Measurements from ENCODE around the gene UBTD2. TPM values are rescaled to one million over a fixed set of nuclear protein-coding genes. Genes with fewer than 3 reads are reported as not detected.

The UBTD2 gene
- total RNA-seq, 2 experiments from 2014 or later, result 7.7 TPM

- POLR2A ChIA-PET, result interaction anchor here (2.3 kb wide), 1 partner anchor 10 kb away, joined by 18 read pairs; no protein-coding TSS in a partner anchor
Measured at GRCh38 chr5:172183881-172184280, 99.7 kb downstream of the UBTD2 start.

DNA sequence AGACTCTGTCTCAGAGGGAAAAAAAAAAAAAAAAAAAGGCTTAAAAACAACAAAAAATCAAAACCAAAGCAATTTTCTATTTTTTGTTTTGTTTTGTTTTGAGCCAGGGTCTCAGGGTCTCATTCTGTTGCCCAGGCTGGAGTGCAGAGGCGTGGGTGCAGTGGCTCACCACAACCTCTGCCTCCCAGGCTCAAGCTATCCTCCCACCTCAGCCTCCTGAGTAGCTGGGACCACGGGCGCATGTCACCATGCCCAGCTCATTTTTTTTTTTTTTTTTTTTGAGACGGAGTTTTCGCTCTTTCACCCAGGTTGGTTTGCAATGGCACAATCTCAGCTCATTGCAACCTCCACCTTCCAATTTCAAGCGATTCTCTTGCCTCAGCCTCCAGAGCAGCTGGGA is 101.3 kb downstream of the UBTD2 start:
- CTCF ChIA-PET, result interaction anchor here (0.6 to 2.9 kb wide), 6 partner anchors 8 to 183 kb away, joined by 3 to 20 read pairs (median 4); no protein-coding TSS in a partner anchor

More at GRCh38 chr5:172183881-172184280, 99.7 kb downstream of the UBTD2 start:
- CTCF ChIA-PET, result interaction anchor here (0.6 to 2.9 kb wide), 6 partner anchors 9 to 99 kb away, joined by 3 to 20 read pairs (median 3); no protein-coding TSS in a partner anchor

DNA sequence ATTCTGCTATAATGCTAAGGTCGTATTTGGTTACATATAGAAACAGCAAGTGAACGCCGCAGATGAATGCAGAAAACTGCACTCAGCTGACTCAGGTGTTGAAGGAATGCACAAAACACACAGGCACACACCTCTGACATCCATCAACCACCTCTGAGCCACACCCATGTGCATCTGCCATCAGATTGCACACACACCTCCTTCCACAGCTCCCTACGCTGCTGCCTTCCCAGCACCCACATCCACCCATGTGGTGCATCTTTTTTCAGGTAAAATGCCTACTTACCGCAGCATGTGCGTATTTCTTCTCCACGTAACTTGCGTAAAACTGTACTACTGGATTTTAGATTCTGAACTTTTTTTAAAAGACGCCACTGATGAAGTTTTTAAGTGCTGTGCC is 102.6 kb downstream of the UBTD2 start:
- CTCF ChIA-PET, result interaction anchor here (1.6 kb wide), 1 partner anchor 75 kb away, joined by 5 read pairs; no protein-coding TSS in a partner anchor
- POLR2A ChIA-PET, result interaction anchor here (0.6 kb wide), 1 partner anchor 1962 kb away, joined by 3 read pairs; no protein-coding TSS in a partner anchor

More for the DNA sequence above, 101.3 kb downstream of the UBTD2 start:
- POLR2A ChIA-PET, result no interaction called here

GRCh38 chr5:172178991-172179989 is 104.3 kb downstream of the UBTD2 start:
- ChIA-PET POLR2A (interaction anchor here (0.9 to 1.5 kb wide), 4 partner anchors 8 to 173 kb away, joined by 3 to 6 read pairs (median 5); no protein-coding TSS in a partner anchor), CTCF (interaction anchor here (0.8 to 2.6 kb wide), 7 partner anchors 8 to 73 kb away, joined by 3 to 18 read pairs (median 4); partner anchors contain the start of gene STK10)

DNA sequence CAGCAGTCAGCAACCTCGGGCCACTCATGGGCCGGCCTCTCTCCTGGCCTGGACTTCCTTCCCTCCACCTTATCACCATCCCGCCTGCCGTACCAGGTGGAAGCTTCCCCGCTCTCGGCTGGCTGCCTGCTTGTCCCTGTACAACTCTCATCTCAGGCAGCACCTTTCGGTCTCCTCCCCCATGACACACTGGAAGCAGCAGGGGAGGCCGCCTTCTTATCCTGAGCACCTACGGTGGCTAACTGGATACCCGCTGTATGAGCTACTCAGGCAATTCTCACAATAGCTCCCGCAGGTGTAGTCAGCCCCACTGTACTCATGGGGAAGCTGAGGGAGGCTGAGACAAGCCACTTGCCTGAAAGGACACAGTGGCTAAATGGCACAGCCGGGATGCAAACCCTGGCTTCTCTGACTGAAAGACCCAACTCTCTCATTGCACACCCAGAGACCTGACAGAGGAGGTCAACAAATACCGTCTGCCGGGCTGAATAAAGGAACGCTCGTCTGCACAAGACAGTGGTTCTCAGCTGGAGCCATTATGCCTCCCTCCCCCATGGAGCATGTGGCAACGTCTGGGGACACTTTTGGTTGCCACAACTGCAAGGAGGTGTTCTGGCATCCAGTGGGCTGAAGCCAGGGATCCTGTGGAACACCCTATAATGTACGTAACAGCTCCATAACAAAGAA is 105.1 kb downstream of the UBTD2 start:
- ChIA-PET POLR2A (interaction anchor here (0.9 to 1.5 kb wide), 3 partner anchors 9 to 173 kb away, joined by 3 to 6 read pairs (median 4); no protein-coding TSS in a partner anchor), CTCF (interaction anchor here (0.8 to 2.6 kb wide), 5 partner anchors 9 to 72 kb away, joined by 3 to 18 read pairs (median 4); partner anchors contain the start of gene STK10)

GRCh38 chr5:172177176-172177575 is 106.4 kb downstream of the UBTD2 start:
- CTCF ChIA-PET, result interaction anchor here (0.6 to 4.9 kb wide), 3 partner anchors 7 to 103 kb away, joined by 3 to 53 read pairs (median 20); partner anchors contain the start of gene STK10
- POLR2A ChIA-PET, result interaction anchor here (0.7 to 5.1 kb wide), 3 partner anchors 10 to 173 kb away, joined by 5 to 50 read pairs (median 31); partner anchors contain the start of gene STK10

- ChIA-PET POLR2A (interaction anchor here (1.2 to 5.1 kb wide), 8 partner anchors 8 to 787 kb away, joined by 3 to 50 read pairs (median 9); partner anchors contain the start of genes FBXW11, NPM1 and STK10), CTCF (interaction anchor here (1.2 to 4.9 kb wide), 8 partner anchors 9 to 108 kb away, joined by 4 to 53 read pairs (median 6); partner anchors contain the start of gene STK10)
Measured at GRCh38 chr5:172175263-172175719, 108.3 kb downstream of the UBTD2 start.

DNA sequence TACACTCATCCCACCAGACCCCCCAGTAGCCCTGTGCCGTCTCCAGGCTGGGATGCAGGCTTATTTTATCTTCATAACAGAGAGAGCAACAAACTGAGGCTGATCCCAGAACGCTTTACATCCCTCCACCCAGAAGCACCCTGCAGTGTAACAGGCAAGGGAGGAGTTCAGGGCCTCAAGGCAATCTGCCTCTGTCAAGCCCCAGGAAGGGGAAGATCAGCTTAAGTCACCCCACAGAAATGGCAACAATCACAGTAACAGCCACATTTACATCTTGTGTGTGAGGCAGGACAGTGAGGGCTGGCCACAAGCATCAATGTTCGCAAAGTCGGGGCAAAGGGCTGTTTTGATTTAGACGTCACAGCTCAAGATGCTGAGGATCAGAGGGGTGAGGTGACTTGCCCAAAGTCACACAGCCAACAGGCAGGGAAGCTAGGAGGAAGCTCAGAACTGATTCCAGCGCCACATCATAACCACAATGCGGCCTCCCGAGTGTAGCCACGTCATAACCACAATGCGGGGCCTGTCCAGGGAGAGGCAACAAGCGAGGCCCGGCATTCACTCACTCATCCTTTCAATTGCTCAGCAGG is 109.9 kb downstream of the UBTD2 start:
- ChIA-PET CTCF (interaction anchor here (0.9 to 4.9 kb wide), 8 partner anchors 10 to 109 kb away, joined by 3 to 53 read pairs (median 6); partner anchors contain the start of gene STK10), POLR2A (interaction anchor here (0.9 to 5.1 kb wide), 8 partner anchors 10 to 62 kb away, joined by 3 to 50 read pairs (median 6); partner anchors contain the start of gene STK10)

DNA sequence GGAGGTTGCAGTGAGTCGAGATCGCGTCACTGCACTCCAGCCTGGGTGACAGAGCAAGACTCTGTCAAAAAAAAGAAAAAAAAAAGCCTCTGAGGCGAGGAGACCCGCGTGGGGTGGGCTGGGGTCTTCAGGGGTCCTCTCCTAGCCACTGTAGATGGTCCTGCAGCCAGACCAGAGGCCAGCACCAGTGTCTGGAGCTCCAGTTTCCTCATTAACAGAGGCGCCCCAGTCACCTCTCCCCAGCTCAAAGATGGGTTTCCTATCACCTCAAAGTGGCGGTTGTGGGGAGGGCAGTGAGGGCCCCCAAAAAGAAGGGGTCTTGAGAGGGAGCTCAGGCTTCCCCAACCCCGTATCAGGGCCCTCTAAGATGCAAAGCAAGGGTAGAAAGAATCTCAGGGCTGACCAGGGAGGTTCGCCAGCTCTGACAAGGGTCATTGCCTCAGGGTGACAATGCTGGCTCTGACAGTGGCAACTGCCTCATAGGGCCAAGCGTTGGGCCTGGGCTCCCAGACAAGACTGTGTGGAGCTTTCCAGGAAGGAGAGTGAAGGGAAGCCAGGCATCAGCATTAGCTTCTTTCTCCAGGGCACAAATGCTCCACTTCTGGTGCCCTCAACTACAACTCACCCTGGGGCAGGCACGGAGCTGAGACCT is 110.5 kb downstream of the UBTD2 start:
- CTCF ChIA-PET, result interaction anchor here (0.9 to 4.9 kb wide), 8 partner anchors 9 to 110 kb away, joined by 3 to 53 read pairs (median 6); partner anchors contain the start of gene STK10
- POLR2A ChIA-PET, result interaction anchor here (0.9 to 5.1 kb wide), 7 partner anchors 11 to 62 kb away, joined by 3 to 50 read pairs (median 5); partner anchors contain the start of gene STK10

GRCh38 chr5:172171118-172171517 is 112.4 kb downstream of the UBTD2 start:
- POLR2A ChIA-PET, result no interaction called here

DNA sequence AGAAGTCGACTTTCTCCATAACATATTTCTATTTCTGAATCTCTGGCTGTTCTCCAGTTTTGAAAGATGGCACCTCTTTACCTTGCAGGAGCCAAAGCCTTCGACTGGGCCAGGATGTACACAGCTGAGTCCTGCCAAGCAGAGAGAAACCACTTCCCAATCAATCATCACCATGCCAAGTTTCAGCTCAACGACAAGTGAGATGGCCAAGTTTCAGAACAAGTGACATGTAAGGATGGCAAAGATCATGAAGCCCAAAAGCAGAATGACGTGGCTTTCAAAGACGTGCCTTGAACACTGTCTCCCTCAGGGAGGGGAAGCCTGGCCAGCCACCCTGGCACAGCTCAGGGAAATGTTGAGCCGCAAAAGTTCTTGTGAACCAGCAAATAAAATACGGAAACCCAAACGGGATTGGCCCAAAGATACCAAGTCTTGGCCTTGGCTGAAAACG is 113.3 kb downstream of the UBTD2 start:
- ChIA-PET POLR2A (no interaction called here), CTCF (interaction anchor here (0.7 to 0.8 kb wide), 2 partner anchors 16 to 121 kb away, joined by 3 read pairs; no protein-coding TSS in a partner anchor)

More at GRCh38 chr5:172171118-172171517, 112.4 kb downstream of the UBTD2 start:
- CTCF ChIA-PET, result no interaction called here

DNA sequence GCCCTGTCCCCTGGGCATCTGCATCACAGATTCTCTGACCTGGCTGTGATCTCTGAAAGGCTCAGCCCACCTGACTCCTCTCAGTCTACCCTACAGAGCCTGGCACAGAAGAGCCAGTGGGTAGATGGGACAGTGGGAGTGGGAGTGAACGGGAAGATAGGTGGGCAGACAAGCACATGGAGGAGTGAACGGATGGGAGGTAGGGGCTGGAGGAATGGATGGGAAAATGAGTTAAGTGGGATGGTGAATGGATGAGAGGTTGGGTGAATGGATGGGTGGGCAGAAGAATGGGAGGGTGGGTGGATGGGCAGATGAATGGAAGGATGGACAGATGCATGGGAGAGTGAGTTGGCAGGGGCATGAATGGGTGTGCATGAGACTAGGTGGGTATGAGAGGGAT is 114.3 kb downstream of the UBTD2 start:
- ChIA-PET POLR2A (no interaction called here), CTCF (no interaction called here)

DNA sequence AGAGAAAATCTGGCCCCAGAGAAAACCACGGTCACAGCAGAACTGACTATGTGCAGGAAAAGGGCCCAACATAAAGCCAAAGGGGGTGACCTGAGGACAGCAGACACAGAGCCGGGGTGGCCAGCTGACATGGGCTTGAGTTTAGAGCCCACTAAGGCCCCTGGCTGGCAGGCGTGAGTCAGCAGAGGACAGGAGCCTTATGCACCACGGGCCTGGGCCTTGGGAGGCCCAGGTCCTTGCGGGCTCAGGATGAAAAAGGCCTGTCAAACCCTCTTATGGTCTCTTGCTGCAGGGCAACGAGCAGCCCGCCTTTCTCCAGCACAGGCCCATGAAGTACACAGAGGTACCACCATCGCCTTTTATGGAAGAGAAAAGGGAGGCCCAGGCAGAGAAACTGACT is 115.3 kb downstream of the UBTD2 start:
- ChIA-PET POLR2A (no interaction called here), CTCF (no interaction called here)

DNA sequence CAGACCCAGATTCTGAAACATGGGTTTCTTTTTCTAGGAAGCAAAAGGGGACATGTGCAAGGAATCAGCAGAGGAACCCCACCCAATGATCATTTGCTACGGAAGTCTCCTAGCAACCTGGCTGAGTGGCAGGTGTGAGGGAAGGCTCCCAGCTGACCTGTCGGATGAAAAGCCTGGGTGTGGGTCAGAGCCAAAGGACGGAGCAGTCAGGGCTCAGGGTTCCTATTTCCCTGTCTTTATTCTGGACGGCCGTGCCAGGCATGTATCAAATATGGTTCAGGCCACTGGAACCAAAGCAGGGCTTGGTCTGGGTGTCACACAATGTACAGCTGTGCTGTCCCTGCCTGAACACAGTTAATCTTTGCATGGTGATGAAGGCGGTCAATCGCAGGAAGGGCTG is 115.7 kb downstream of the UBTD2 start:
- POLR2A ChIA-PET, result no interaction called here
- CTCF ChIA-PET, result no interaction called here

DNA sequence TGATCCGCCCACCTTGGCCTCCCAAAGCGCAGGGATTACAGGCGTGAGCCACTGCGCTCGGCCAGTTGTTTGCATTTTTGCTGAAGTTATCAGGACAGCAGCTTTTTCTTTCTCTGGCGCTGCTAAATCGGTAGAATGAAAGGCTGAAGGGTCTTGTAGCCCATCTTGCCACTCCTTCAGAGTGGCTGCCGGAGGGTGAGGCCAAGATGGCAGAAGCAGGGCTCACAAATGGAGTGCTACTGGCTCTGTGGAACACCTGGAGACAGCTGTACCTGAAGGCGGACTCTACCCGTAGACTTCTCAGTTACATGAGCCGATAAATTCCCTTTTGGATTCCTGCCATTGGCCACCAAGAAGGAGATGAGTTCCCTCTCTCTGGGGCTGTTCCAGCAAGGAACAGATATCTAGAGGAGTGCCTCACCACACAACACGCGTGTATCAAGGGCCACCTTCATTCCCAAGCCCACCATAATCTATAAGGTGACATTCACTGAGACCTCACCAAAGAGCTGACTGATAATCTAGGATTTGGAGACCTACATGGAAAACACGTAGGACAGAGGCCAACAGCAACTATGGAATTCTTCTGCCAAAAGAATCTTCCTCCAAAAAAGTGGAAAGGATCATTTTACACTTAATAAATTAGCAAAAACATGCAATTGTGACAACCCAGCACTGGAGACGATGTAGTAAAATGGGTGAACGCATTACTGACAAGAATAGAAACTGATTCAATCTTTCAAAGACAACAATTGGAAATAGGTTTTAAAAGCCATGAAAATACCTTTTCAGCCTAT is 117.3 kb downstream of the UBTD2 start:
- POLR2A ChIA-PET, result no interaction called here
- CTCF ChIA-PET, result interaction anchor here (1.8 kb wide), 1 partner anchor 13 kb away, joined by 3 read pairs; no protein-coding TSS in a partner anchor

DNA sequence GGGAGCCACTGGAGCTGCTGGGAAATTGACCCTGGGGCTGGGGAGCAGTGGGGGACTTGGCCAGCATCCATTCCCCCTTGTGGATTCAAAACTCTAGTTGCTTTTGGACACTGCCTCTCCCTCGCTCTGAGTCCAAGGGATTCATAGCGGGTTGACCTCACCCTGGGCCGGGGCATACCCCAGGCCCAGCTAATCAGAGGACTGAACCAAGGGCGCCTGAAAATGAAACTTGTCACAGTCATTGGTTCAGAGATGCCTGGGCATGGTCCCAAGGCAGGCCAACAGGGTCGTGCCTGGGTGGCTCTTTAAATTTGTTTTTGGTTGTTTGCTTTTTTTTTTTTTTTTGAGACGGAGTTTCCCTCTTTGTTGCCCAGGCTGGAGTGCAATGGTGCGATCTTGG is 118.1 kb downstream of the UBTD2 start:
- POLR2A ChIA-PET, result interaction anchor here (0.6 kb wide), 1 partner anchor 747 kb away, joined by 3 read pairs; no protein-coding TSS in a partner anchor
- CTCF ChIA-PET, result interaction anchor here (1.8 kb wide), 1 partner anchor 13 kb away, joined by 3 read pairs; no protein-coding TSS in a partner anchor

All from activated CD8-positive, alpha-beta memory T cell treated with anti-CD3 and anti-CD28 coated beads for 36 hours (primary cell).